Measurements from ENCODE around the gene KCND2.

KCND2 gene

DNA sequence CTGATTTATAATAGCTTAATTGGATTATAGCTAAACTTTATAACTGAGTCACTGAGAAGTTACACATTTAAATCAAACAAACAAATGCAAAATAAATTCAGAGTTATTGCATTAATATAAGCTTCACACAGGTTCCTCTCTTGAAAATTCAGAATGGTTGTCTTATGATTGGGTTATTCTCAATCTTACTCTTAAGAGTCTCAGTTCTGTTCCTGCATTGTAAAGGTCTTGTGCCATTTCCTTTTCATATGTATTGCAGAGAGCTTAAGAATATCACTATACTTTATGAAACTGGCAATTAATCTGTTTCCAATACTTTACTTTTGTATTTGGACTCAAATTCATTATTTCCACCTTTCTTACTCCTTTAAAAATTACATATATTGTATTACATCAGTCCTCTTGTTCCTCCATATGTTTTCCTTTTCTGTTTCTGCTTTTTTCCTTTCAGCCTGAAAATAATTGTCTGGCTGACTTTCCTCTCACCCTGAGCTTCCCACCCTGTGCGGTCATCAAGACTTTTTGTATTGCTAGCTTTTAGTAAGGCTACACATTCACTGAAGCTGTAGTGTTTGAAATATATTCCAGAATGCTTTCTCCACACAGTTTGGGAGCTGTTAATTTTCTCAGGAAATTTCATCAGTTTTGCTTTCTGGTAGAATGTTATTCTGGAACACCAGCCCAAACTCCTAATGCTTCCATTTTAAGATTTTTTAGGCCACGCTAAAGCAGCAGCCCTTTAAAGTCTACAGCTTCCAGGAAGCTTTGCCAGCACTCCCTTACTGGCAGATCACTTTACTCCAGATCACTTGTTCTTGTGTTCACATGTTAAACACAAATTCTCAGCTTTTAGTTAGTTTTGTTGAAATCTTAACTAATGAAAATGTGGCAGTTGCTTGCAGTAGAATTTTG lies 139.4 kb downstream of the KCND2 start:
- DNase-seq (ENCODE audit: low read depth), result no peak

DNA sequence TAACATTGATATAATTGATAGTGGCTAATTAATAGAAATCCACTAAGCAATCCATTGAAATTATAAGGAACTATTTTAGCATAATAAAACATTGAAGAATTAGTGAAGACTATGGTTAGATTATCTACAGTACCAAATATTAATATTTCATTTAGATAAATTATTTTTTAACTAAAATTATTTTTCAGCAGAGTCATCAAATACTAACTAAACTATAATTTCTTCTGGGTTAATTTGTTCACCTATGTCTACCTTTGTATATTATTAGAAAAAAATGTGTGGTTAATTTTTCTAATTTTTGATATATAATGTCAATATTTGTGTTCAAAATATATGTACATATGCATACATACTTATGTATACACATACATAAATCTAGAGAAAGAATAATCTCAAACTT lies 140.2 kb downstream of the KCND2 start:
- no peak for DNase-seq (ENCODE audit: low read depth)

- DNase-seq (ENCODE audit: low read depth), result no peak
Observed at GRCh38 chr7:120417244-120417979, 144.4 kb downstream of the KCND2 start.

DNA sequence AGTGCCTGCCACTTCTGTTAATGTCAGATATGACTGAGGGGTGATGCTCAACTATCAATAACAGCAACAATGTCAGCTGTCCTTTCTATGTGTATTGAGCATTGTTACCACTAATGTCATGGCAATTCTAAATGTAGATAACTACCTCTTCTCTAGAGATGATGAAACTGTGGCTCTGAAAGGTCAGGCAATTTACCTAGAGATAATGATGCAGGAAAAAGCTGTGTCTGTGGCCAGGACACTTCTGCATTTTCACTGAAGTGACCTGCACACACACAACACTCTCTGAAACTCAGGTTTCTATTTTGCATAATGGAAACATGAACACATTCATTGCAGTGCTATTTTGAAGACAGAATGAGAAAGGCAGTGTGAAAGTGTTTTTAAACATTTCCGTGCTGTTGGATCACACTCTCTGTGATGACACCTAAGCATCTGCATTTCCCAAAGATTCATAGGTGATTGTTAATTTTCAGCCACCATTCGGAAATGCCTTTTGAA lies 148.2 kb downstream of the KCND2 start:
- DNase-seq (ENCODE audit: low read depth), result no peak

DNA sequence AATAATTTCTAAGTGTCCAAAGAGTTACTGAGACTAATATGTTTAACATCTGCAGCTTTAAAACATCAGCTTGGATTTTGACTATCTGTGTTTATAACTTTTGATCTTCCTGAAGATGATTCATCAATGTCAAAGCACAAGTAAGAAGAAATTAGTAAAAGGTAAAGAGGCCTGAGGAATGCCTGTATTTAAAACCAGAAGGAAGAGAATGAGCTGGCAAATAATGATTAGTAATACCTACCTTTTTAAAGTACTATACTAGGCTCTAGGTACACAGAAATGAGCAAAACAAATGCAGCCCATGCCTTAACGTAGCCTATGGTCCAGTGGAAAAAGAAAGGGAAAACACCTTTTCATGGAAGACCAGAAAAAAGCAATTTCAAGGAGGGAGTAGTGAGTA lies 158.0 kb downstream of the KCND2 start:
- no peak for DNase-seq (ENCODE audit: low read depth)

DNA sequence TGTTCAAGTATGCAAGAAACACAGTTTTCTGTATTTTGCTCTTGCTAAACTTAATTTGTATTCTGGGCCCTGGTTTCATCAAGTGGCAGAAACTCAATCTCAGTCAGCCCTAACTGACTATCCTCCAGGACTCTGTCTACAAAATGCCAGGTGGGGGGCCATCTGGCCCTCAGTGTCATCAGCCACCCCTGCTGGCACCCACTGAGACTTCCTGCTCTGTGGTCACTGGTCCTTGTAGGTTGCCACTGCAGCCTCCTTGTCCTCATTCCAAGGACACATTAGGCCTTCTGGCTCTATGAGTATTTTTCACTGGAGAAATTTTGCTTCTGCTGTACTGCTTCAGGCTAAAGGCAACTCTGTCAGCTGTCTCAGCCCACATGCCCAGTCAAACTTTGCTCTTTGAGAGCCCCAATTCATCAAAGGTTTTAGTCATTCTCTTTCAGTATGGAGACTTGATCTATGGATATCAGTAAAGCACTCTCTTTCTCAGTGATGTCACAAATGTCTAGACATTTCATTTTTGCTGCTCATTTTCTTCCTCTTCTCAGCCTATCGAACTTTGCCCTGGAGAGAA lies 163.6 kb downstream of the KCND2 start:
- DNase-seq (ENCODE audit: low read depth), result no peak

DNA sequence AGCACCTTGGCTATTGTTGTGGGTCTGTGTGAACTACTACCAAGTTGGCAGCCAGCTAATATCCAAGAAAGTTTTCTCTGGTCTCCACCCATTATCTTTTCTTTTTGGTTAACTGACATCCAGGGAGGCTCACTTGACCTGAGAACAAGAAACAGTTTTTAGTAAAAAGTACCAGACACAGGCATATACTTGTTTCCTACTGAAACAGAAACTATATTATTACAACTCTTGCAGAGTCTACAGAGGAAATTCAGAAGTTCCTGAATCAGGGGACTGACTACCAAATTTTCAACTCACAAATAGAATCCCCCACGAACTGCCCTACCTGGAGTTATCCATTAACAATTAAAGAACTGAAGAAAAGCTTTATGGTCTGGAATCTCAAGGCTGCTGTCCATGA lies 168.9 kb downstream of the KCND2 start:
- DNase-seq (ENCODE audit: low read depth), result no peak

DNA sequence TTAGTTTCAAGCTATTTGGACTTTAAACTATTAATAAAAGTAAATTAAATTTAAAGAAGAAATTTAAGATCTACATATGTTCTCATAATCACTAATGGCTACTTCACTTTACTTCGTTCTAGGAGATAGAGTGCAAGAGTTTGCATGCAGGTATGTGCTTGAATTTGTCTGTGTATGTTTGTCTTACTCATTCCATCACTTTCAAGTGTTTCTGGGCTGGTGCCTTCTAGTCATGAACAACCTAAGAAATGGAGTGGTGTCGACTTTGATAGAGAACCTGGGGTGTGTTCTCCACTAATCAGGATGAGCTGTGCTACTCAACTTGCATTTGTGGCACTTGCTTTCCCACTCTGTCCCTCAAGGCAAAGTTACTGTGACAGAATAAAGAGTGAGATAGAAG lies 169.9 kb downstream of the KCND2 start:
- DNase-seq (ENCODE audit: low read depth), result no peak

DNA sequence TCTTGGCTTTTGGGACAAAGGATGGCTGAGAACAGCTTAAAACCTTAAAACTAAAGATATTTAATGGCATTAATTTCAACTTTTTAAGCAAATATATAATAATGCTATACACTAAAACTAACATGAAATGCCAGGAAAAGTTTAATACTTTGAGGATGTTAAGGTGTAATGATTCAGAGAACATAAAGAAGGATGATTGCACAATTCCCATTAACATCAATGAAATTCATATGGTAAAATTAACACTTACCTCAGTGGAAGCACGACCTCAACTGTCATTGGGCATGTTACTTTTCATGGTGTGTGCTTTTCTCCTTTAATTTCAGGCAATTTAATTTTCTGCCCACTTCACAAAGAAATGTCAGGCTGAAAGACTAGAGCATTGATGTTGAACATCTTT lies 171.7 kb downstream of the KCND2 start:
- DNase-seq (ENCODE audit: low read depth), result no peak

- no peak for DNase-seq (ENCODE audit: low read depth)
Observed at GRCh38 chr7:120445276-120445675, 172.3 kb downstream of the KCND2 start.

GRCh38 chr7:120452665-120453064 lies 179.7 kb downstream of the KCND2 start:
- no peak for DNase-seq (ENCODE audit: low read depth)

- DNase-seq (ENCODE audit: low read depth), result no peak
Observed at GRCh38 chr7:120456699-120457098, 183.7 kb downstream of the KCND2 start.

DNA sequence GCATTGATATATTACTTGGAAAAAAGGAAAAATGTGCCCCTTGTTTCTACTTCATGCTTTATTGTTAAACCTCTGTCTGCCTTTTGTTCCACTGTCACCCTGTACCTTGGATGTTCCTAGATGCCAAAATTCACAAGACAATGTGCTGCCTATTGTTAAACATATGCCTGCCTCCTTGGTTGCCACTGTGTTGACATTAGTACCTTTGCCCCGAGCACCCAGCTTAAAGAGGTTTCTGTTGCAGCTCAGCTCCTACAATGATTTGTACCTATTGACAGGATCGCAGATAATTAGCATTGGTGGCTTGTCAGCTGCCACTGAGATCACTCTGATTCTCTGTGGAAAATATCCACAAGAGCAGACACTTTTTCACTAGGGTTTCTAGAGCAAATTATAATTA lies 188.0 kb downstream of the KCND2 start:
- DNase-seq (ENCODE audit: low read depth), result no peak

DNA sequence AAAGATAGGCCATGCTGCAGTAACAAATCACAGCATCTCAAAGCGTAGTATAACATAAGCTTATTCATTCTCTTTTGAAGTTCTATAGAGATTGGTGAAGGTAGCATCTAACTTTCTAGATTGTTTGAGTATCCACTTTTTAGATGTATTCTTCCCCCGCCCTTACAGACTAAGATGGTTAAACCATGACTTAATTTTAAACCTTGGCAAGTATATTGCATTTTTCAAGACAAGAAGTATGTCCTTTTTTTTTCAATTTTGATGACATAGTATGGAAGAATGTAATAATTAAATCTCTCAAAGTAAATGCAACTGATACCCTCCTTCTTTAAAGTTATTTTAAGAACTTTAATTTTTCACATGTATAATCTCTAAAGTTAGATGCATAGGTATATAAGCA lies 190.0 kb downstream of the KCND2 start:
- DNase-seq (ENCODE audit: low read depth), result no peak

DNA sequence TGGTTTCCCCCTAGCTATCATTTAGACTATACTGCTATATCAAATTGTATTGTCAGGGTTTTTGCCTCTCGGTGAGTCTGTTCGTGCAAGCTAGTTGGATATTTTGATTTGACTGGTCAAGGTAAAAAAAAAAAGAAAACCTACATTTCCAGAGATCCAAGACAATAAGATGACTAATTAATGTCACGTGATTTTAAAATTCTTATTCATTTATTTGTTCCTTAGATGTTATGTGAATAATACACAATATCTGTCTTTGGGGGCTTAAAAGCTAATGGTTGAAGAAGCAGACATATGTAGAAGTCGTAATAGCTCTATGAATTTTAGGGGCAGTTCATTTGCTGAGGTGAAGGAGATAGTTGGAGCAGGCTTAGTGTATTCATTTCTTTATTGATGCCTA lies 191.1 kb downstream of the KCND2 start:
- no peak for DNase-seq (ENCODE audit: low read depth)

- DNase-seq (ENCODE audit: low read depth), result no peak
Observed at GRCh38 chr7:120467676-120468075, 194.7 kb downstream of the KCND2 start.

- DNase-seq (ENCODE audit: low read depth), result no peak
Observed at GRCh38 chr7:120468611-120469010, 195.6 kb downstream of the KCND2 start.

DNA sequence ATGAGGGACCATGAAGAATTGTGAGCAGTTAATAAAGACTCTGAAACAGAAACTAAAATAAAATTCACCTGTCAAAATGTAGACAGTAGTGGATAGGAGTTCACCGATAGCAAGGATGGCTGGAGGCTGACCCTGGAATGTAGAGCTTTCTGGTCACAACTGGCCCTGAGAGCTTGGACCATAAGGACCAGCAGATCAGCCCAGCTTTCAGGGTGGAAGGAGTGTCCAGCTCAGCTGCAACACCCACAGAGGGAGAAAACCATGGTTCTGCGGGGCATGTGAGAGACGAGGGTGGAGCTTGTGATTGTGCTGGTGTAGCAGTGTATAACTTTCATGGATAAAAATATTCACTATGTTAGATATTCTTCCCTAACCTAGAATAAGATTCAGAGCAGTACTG lies 199.9 kb downstream of the KCND2 start:
- no peak for DNase-seq (ENCODE audit: low read depth)

- DNase-seq (ENCODE audit: low read depth), result no peak
Observed at GRCh38 chr7:120473352-120473751, 200.4 kb downstream of the KCND2 start.

- no peak for DNase-seq (ENCODE audit: low read depth)
Observed at GRCh38 chr7:120475994-120476393, 203.0 kb downstream of the KCND2 start.

DNA sequence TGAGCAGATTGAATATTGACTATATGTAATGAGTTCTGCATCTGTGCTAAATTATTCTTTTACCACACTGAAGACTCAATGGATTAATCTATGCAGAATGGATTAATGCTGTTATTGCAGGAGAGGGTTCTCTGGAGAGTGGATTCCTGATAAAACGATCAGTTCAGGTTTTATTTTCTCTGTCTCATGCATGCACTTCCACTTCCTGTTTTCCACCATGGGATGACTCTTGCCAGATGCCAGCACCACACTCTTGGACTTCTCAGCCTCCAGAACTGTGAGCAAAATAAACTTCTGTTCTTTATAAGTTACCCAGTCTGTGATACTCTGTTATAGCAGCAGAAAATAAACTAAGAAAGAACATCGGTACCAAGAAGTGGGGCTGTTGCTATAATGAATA lies 207.5 kb downstream of the KCND2 start:
- no peak for DNase-seq (ENCODE audit: low read depth)

GRCh38 chr7:120480930-120481329 lies 208.0 kb downstream of the KCND2 start:
- no peak for DNase-seq (ENCODE audit: low read depth)

DNA sequence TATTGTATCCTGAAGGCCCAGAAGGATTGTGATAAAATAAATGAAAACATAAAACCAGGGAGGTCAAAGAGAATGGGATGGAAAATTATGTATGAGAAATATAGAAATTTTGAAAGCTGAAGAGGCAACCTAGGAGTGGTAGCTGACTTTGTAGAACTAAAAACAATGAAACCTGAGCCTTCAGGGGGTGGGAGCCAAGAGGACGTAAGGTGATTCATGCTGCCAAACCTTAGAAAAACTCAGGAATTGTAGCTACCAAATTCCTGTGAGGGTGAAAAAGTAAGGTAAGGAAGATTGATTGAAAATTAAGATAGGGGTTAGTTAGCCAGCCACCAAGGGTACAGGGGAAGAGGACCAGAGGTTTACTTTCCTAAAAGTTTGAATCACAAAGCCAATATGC lies 213.2 kb downstream of the KCND2 start:
- no peak for DNase-seq (ENCODE audit: low read depth)
